EH (cell line): ENCODE data around the gene ARID4B.
"Not testable (repeated sequence)": the region's sequence is repeated elsewhere in the genome, so short reads cannot be mapped to it uniquely, and the experiment has no call there.

Experiments
- DNase-seq: peaks from one replicate; pipeline ENCODE4 v3.0.0-alpha.2; 2015; ENCODE audit warnings: low read depth

Gene ARID4B

GRCh38 chr1:235221653-235222375 lies 106.2 kb downstream of the ARID4B start:
- no peak for DNase-seq

DNA sequence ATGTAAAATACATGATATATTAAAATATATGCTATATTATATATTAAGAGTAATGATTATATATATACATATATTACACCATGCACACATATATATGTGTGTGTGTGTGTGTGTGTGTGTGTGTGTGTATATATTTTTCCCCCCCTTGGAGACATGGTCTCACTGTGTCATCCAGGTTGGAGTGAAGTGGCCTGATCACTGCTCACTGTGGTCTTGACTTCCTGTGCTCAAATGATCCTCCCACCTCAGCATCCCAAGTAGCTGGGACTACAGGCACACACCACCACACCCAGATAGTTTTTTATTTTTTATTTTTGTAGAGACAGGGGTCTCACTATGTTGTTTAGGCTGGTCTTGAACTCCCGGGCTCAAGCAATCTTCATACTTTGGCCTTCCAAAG lies 112.5 kb downstream of the ARID4B start:
- no peak for DNase-seq

DNA sequence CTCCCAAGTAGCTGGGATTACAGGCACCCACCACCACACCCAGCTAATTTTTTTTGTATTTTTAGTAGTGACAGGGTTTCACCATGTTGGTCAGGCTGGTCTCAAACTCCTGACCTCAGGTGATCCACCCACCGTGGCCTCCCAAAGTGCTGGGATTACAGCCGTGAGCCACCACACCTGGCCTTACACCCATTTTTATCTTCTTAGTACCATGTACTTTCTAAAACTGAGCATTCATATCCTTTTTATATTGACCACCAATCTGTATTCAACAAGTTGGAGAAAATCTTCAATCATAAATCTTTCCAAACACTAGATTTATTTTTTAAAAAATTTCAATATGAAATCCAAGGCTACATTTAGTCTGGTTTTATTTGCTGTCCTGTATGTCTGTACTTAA lies 113.0 kb downstream of the ARID4B start:
- not testable (repeated sequence) for DNase-seq

DNA sequence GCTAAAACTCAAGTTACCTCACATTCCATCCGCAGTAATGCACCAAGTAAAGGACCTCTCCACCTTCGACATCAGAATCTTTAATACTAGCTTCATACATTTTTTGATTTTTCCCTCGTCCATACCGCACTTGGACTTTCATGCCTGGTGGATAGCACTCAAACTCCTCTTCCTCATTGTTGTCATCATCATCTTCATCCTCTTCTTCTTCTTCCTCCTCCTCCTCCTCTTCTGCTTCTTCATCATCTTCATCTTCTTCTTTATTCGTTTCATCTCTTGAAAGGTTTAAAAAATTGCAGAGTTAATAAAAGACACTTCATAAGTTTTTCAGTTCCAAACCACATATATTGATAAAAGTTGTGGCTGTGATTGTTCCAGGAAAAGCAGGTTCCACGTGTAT lies 114.2 kb downstream of the ARID4B start:
- no peak for DNase-seq

DNA sequence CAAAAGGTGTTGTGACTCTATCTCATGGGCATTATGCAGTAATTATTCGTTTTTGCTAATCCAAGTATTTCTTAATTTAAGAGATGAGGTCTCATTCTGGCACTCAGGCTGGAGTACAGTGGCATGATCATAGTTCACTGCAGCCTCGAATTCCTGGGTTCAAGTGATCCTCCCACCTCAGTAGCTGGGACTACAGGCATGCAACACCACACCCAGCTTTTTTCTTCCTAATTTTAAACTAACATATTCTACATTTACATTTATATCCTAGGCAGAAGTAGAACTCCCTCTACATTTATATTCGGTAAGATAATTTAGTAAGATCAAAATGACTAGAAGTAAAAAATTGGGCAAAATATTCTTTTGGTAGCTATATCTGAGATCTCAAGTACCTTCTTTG lies 116.5 kb downstream of the ARID4B start:
- no peak for DNase-seq

DNA sequence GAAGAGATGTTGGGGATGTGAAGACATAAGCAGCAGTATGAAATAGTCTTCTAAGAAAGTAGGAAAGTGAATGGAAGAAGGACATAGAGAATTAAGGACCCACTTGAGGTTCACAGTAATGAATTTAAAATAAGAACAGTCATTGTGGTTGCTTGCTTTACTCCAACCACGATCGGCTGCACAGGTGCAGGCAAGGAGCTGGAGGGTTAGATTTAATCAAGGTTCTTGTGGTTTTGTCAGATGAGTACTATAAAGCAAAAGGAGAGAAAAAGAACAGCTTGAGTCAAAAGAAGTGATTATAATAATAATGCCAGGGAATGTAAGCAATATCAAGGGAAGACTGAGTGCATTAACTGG lies 120.8 kb downstream of the ARID4B start:
- DNase-seq: no peak

- DNase-seq: peak; percentile 19
Observed at GRCh38 chr1:235206533-235207208, 121.3 kb downstream of the ARID4B start.

GRCh38 chr1:235205687-235206086 lies 122.3 kb downstream of the ARID4B start:
- no peak for DNase-seq

DNA sequence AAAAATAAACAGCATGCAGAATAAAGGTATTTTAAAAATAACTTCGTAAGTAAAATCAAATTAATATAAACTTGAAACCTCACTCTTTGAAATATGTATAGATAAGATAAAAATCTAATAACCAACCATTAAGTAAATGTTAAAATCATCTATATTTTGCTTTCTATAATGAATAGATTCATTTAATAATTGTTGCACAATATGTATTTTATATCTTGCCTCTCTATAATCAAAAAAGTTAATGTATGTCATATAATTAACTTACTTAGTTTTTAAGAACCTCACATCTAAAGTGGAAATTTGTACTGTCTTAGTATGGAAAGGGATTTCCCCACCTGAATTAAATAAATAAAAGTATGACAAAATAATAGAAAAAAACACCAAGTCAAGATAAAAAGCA lies 124.6 kb downstream of the ARID4B start:
- no peak for DNase-seq

GRCh38 chr1:235202447-235202846 lies 125.5 kb downstream of the ARID4B start:
- DNase-seq: not testable (repeated sequence)

GRCh38 chr1:235199441-235199840 lies 128.5 kb downstream of the ARID4B start:
- peak; percentile 52 for DNase-seq

DNA sequence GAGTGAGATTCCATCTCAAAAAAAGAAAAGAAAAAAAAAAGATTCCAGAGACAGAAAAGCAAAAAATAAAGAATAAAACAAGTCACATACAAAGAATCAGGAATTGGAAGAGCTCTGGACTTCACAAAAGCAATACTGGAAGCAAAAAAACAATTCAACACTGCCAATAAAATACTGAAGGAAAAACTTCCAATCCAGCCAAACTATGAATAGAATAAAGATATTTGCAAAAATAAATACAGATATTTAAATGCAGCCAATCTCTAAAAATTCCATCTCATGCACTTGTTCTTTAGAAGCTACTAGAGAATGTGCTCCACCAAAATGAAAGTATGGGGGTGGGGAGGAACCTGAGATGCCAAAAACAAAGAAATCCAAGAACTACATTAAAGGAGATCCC lies 137.5 kb downstream of the ARID4B start:
- DNase-seq: no peak

DNA sequence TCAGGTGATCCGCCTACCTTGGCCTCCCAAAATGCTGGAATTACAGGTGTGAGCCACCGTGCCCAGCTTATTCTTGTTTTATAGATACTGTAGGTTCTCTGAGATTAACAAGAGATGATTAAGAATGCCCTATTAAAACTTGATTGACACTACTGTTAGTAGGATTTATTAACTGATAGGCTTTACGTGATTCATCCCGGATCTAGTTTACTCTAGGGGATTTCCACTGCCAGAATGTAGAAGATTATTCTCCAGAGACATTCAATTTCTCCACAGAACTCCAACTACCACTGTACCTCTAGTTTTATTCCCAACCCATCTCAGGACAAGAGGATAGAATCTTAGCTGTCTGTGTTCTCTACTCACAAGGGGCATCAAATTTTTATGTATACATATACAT lies 140.7 kb downstream of the ARID4B start:
- no peak for DNase-seq

GRCh38 chr1:235181561-235182245 lies 146.3 kb downstream of the ARID4B start:
- DNase-seq: no peak

- DNase-seq: no peak
Observed at GRCh38 chr1:235180916-235181460, 147.0 kb downstream of the ARID4B start.

DNA sequence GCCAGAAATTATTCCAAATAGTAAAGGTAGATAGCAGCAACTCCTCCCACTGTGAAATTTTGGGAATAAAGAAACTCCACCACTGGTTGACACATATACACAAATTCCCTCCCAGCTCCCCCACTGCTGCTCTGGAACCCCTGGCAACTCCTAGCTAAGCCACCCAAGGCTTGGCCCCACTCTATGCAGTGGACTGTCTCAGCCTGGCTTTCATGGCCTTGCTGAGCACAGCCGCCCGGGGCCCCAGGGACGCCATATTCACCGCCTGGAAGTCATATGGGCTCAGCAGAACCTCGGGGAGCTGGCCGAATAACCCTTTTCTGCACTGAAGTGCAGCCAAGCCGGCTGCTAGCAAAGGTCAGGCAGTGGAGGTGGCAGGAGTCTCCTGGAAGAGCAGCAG lies 151.5 kb downstream of the ARID4B start:
- DNase-seq: no peak

- DNase-seq: peak; percentile 8
Observed at GRCh38 chr1:235169986-235170385, 158.0 kb downstream of the ARID4B start.

DNA sequence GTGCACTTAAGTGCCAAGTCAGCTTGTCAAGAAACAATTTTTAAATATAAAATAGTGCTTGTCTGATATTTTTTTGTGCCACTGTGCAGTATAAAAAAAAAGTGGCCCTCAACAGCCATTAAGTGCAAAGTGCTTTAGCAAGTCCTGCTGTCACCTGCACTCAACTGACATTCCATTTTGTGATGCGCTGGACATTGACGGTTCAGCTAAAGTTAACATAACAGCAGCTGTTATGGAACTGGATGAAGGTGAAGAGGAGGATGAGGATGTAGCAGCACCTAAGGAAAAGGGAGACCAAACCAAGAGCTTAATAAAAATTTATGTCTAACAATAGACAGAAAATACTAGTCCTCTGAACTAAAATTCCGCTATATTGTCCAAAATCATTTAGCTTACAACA lies 159.6 kb downstream of the ARID4B start:
- no peak for DNase-seq

GRCh38 chr1:235161685-235162327 lies 166.2 kb downstream of the ARID4B start:
- no peak for DNase-seq

DNA sequence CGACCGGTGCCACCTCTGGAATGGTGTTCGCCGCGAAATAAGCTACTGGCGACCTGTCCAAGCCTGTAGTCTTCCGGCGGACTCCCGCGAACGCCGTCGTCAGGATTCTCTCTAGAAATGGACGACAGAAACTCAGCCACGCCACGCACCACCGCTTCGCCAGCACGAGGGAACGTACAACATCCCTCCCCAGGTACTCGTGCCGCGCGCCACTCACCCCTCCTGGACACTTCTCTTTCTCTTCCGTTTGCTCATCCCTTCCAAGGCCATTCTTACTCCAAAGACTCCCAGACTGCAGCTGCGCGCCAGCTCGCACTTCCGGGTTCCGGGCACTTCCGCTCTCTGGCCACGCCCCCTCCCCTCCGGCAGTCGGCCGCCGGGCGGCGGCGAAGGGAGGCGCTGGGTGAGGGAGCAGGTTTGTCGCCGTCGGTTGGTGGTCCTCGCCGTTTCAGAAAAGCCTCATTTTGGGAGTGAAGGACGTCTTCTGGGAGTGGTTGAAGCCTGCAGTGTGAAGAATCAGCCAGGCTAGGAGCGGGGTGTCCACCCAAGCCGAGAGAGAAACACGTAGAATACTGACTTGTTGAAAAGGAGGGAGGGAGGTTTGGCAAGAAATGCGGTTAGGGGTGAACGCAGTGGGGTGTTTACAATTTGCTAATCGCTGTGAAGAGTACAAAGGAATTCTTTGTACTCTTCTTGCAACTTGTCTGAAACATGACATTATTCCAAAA lies 166.9 kb downstream of the ARID4B start, which contains the start of gene RBM34:
RBM34 (minus strand) TSS at position 294 of the 728 bp plus-strand sequence; CDS start at position 270, 24 bp downstream.
- DNase-seq: peak; percentile 92

GRCh38 chr1:235160383-235160956 lies 167.5 kb downstream of the ARID4B start:
- no peak for DNase-seq
